Skin of body (tissue), 2 donors: ENCODE data around the gene FOXO6. TPM values are rescaled to one million over a fixed set of nuclear protein-coding genes. Genes with fewer than 3 reads are reported as not detected.

ENCODE experiments used
- DNase-seq: peaks from one replicate; lab custom pipeline; 2025; lab: John Stamatoyannopoulos, UW
- total RNA-seq: library from RNA; depleted of rRNA; stranded (reverse); fragments of >200 nt; gene quantifications from one replicate; pipeline ENCODE4 v1.2.3, GENCODE V29; 2014

Gene FOXO6
- total RNA-seq, 1 donor from 2014 or later: 4.1 TPM

DNA sequence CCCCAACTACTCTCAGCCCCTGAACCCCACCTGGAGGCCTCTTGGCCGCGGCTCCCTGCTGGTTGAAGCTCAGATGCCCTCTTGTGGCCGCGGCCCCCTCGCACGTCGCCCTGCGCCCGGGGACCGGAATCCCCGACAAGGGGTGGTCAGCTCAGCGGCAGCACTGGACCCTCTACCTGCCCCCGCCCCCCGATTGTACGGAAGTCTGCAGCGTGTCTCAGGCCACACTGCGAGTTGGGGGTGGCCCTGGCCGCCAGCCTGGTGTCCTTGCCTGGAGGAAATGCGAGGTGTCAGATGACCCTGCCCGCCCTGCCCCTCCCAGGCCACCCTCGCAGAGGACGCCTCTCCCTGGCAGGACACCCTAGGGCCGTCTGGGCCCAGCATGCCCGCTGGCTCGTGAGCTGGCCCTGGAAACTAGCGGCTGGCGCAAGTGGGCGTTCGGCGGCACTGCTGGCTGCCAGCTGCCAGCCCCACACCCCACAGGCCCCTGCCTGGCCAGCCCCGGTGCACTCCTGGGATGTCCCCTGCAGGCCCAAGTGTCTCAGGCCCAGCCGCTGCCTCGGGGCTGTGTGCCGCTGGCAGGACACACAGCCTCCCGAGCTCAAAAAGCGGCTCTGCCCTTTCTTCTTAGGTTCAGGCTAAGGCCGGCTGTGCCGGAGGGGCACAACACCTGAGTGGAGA lies 62.4 kb downstream of the FOXO6 start:
- no peak for DNase-seq

DNA sequence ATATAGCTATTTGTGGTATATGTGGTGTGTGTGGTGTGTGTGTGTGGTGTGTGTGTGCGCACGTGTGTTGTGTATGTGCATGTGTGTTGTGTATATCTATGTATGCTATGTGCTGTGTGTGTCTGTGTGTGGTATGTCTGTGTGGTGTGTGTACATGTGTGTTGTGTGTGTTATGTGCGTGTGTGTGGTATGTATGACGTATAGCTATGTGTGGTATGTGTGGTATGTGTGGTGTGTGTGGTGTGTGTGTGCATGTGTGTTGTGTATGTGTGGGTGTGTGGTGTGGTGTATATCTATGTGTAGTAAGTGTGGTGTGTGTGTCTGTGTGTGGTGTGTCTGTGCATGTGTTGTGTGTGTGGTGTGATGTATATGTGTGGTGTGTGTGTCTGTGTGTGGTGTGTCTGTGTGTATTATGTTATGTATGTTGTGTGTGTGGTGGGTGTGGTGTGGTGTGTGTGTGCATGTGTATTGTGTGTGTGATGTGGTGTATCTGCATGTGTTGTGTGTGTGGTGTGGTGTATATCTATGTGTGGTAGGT lies 63.4 kb downstream of the FOXO6 start:
- no peak for DNase-seq

DNA sequence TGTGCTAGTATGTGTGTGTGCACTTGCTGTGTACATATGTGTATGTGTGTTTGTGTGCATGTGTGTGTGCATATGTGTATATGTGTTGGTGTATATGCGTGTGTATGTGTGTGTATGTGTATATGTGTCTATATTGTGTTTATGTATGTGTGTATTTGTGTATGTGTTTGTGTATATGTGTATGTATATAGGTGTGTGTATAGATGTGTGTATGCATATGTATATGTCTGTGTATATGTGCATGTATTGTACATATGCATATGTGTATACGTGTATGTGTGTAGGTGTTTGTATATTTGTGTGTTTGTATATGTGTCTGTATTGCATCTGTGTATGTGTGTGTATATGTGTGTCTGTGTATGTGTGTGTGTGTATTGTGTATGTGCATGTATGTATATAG lies 64.1 kb downstream of the FOXO6 start:
- no peak for DNase-seq

DNA sequence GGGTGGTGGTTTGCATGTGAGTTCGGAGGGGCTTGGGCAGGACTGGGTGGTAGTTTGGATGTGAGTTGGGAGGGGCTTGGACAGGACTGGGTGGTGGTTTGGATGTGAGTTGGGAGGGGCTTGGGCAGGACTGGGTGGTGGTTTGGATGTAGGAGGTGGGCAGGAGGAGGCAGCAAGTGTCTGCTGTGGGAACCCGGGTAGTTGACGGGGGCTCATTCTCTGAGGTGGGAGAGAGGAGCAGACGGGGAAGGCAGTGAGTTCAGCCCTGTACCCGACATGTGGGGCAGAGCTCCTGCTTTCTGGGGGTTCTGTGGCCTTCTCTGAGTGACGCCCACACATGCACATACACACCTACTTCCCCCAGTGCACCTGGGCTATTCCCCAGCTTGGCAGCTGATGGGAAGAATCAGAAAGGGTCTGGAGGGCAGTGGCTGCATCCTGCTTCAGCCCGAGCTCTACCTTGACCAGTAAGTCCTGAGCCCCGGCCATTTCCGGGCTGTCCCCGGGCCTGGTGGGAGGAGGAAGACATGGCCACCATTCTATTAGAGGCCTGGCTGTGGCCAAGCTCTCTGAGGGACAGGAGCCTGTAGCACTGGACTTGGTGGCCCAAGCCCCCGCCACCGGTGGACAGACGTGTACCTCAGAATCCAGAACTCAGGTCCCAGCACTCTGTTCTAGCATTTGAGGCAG lies 65.1 kb downstream of the FOXO6 start:
- DNase-seq: no peak

DNA sequence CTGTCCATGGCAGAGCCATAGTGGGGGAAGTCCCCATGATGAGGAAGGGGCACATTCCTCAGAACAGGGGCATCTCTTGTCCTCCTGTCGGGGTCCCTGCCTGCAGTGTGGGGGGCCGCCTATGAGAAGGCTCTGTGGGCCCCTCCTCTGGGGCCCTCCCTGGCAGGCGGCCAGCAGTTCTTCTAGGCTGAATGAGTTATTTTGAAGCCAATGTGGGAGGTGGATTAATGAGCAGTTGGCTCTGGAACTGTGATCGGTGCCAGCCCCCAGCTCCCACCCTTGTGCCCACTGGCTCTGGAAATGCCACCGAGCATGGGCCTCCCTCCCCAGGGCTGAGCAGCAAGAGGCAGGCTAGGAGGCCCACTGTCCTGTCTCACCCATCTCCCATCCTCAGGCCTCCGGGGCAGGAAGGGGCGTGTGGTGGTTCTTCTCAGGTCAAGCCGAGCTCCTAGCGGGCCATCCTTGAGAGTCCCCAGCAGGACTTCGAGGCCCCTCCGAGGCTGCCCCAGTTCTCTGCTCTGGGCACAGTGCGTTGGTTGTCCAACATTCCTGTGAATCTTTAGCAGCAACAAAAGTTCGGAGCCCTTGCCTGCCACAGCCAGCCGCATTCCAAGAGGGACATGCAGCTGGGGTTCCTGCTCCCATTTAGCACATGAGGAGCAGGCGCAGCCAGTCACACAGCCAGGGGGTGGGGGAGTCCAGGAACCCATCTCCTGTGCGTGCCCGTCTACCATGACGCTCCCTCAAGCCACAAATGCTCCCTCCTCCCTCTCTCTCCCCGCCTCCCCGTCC lies 66.1 kb downstream of the FOXO6 start:
- DNase-seq: no peak

DNA sequence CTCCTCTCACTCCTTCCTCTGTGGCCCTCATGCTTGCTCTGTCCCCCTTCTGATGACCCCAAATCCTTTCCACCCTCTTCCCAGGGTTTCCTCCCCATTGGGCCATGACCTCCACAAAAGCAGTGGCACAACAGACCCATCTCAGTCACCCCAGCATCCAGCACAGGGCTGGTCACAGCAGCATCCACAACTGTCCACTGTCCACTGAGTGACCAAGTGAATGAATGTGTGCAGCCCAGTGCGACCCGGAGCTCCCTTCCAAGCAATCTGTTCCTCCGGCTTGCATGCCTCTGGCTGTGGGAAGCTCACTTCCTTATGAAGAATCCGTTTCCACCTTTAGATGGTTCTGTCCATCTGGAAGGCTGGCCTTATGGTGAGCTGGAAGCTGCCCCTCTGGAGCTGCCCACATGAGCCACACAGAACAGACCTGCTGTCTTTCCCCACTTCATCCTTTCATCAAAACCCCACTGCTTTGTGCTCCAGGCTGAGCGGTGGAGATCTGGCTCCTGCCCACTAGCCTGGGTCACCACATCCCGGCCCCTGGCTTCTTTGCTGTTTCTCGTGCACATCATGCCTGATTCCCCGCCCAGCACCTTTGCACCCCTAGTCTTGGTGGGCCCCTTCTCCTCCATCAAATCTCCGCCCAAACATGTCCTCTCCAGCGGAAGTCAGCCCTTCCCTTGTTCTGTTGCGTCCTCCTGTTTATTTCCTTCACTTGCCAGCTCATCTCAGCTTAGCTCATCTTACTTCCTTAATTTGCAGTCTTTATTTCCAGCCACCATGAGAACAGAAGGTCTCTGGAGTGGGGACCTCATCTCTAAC lies 66.9 kb downstream of the FOXO6 start:
- no peak for DNase-seq

DNA sequence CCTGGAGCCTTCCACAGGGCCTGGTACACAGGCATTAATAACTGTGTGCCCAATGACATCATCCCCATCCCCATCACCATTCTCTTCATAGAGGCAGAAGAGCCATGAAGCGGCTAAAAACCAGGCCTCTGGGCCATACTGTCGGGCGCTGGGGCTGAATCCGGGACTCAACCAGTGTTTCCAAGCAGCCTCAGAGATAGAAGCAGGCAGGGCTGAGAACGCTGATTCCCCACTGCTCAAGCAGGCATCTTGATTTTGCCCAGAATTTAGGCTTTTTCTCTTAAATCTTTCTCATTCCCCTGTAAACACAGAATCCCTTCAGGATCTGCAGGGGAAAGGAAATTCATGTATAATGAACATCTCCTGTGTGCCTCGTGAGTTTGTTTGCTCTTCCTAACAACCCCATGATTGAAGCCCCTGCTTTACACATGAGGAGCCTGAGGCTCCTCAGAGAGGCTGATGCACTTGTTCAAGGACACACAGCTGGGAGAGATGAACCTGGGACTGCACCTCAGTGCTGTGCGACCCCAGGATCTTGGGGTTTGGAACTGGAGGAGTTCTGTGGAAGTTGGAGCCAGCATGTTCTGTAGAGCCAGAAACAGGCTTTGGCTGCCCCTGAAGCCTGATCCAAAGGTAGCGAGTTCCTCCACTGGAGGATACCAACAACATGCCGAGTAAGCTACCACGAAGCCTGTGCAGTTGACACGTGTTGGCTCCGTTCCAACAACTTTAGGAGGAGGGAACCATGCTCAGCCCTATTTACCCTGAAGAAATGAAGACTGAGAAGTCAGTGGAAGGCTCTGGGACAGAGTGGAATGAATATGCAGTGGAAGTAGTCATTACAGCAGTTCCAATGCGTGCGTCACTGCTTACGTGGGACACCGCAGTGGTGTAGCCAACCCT lies 67.8 kb downstream of the FOXO6 start:
- DNase-seq: no peak

DNA sequence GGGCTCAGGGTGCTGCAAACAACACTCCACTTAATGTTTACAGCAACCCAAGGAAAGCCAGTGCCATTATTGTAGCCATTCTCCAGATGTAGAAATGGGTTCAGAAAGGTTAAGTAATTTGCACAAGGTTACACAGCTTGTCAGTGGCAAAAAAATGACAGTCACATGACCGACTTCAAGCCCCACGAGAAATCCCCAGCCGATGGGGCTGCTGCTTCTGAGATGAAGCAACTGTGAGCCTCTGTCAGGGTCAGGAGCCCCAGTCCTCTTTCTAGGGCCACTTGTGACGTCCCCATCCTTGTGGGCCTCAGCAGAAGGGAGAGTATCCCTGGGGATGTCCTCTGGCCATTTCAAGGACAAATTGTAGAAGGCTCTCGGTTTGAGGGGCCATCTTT lies 68.4 kb downstream of the FOXO6 start:
- DNase-seq: no peak

DNA sequence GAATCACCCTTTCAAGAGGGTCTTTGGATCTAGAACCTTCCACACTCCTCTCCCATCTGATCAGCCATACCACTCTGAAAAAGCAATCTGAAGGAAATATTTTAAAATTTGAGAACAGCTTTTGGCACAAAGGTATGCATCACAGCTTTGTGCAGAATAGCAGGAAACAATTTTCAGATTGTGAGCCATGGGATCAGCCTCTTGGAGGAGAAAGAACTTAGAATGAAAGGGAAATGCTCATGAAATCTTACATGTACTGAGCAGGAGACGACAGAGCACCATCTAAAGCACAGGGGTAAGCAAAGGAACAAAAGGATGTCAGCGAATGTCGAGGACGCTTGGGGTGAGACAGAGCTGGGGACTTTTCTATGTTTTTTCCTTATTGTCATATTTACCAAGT lies 68.8 kb downstream of the FOXO6 start:
- DNase-seq: no peak

DNA sequence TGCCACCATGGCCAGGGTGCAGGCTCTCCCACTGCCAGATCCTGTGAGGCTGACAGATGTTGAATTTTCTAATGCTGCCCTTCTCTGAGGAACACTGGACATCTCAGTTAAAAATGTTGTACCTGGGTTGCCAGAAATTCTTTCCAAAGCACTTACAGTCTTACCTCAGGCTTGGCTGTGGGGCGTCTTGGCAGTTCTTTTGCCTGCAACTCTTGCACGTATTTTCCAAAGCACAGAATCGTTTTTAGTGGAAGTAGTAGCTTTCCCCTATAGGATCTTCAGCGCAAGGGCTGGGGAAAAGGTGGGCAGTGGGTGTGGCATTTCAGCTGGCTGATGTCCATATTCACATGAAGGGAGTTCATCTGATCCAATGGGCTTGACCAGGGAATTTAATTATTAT lies 69.3 kb downstream of the FOXO6 start:
- DNase-seq: peak; percentile 14

DNA sequence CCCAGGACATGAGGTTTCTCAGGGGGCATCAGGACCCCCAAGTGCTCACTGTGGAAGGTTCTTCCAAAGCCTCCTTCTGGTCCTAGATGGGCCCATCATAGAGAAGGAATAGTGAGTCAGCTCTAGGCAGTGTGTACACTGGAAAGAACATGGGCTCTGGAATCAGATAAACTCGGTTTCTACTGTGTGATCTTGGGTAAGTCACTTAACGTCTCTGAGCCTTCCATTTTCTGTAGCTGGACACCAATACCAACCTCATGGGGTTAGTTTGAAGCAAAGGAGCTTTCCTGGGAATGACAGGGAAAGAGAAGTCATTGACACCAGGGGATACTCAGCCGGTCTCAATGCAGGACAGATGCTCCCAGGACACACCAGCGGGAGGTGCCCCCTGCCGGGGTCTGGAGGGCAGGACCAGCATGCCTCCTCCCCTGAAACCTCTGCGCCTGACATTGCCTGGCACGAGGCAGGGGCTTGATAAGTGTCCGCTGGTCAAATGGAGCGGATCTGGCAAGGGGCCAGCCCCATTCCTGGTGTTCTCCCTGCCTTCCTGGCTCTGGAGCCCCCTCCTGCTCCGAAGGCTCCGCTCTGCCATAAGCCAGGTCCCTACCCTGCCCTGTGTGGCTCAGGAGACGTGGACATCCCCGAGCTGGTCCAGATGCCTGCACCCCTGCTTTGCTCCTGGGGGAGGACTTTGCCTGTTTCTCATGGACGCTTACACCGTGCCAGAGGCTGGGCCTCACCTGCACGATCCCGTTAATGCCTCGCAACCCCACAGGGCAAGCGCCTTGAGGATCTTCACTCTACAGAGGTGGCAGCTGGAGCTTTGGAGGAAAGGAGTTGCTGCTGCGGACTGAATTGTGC lies 70.5 kb downstream of the FOXO6 start:
- DNase-seq: no peak

Other genes starting within 250 kb of the FOXO6 start
- gene SCMH1, start 119.1 kb upstream of the FOXO6 start, total RNA-seq: 29.3 TPM
- 11.7 TPM for gene EDN2, start 123.2 kb downstream of the FOXO6 start, total RNA-seq